GM19351 (cell line): ENCODE data around the gene KIF7.
"Not testable (repeated sequence)": the region's sequence is repeated elsewhere in the genome, so short reads cannot be mapped to it uniquely, and the experiment has no call there.

Experiments
- ATAC-seq: cut with Tn5 transposase; IDR thresholded peaks from one replicate; pipeline ENCODE4 v1.9.1; 2021; ENCODE audit warnings: mild to moderate bottlenecking, moderate library complexity; ENCODE audit not compliant: unreplicated experiment

The KIF7 gene

DNA sequence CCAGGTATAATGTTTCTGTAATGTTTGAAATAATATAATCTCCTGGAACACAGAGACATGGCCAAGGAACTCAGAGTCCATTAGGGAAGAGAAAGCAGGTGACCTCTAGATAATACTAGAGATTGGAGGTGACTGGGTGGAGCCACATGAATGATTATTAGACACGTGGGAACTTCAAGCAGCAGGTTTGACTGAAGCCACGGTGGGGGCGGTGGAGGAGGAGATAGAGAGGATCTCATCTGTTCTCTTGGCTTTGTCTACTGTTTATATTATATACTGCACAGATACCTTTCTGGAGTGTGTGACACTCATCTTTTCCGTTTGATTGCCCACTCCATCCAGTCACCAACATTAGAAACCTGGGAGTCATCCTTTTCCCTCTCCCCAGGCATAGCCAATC, 33.7 kb downstream of the KIF7 start:
- ATAC-seq = no peak

- ATAC-seq = no peak
Observed at GRCh38 chr15:89616228-89616627, 39.0 kb downstream of the KIF7 start.

DNA sequence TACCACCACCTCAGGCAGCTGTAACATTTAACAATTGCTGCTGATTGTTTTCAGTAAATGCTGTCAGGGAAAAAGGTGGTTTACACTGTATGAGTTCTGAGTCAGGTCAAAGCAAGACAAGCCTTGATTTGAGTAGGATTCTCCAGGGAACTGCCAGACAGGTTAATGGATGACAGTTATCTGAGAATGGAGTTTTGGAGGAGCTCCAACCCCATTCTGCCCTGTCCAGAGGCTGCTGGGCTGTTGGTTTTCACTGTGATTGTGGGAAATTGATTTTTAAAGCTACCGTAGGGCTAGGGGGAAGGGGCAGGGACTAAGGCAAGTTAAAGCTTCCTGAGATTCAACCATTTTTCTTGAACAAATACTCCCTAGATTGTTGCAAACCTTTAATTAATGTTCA, 40.1 kb downstream of the KIF7 start:
- no peak for ATAC-seq

- no peak for ATAC-seq
Observed at GRCh38 chr15:89614164-89614563, 41.1 kb downstream of the KIF7 start.

GRCh38 chr15:89613031-89613430, 42.2 kb downstream of the KIF7 start:
- no peak for ATAC-seq

- no peak for ATAC-seq
Observed at GRCh38 chr15:89611317-89611716, 44.0 kb downstream of the KIF7 start.

- ATAC-seq = no peak
Observed at GRCh38 chr15:89599021-89599420, 56.2 kb downstream of the KIF7 start.

GRCh38 chr15:89593018-89593417, 62.2 kb downstream of the KIF7 start:
- no peak for ATAC-seq

- ATAC-seq = no peak
Observed at GRCh38 chr15:89591834-89592233, 63.4 kb downstream of the KIF7 start.

GRCh38 chr15:89587955-89588354, 67.3 kb downstream of the KIF7 start:
- no peak for ATAC-seq

DNA sequence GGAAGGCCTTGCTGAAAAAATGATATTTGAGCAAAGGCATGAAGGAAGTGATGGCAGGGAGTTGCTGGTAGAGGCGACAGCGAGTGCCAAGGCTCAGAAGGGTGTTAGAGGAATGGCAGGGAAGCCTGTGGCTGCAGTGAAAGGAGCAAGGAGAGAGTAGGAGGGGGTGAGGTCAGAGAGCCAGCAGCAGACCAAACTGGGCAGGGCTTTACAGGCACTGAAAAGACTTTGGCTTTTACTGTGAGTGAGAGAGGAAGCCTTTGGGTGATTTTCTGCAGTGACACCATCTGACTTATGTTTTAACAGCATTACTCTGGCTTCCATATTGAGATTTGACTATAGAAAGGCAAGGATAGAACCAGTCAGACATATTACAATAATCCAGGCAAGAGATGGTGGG, 68.6 kb downstream of the KIF7 start:
- ATAC-seq = no peak

DNA sequence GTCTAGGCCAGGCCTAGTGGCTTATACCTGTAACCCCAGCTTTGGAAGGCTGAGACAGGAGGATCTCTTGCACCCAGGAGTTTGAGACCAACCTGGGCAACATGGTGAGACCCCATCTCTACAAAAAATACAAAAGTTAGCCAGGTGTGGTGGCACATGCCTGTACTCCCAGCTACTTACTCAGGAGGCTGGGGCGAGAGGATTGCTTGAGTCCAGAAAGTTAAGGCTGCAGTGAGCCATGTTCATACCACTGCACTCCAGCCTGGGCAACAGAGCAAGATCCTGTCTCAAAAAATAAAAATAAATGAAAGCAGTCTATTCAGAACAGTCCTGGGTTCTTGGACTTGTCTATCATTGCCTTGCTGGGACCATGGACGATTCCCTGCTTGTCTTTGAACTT, 74.5 kb downstream of the KIF7 start:
- not testable (repeated sequence) for ATAC-seq

DNA sequence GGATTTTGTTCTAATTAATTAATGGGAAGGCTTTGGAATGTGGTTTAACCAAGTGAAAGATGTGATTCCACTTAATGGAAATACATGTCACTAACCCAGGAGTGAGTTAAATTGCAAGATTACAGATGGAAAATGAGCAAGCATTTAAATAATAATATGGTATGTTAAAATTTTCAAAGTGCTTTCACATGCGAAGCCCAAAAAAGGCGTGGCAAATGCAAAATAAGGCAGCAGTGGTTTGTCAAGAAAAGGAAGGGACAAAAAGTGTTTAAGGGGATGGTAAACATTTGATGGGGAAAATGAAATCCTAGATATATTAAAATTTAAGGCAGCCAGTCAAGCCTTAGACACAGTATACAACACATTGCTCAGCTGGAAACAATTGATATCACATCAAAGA, 77.1 kb downstream of the KIF7 start:
- ATAC-seq = no peak
